A549 treated with RU486 at 1 μM for 4 hours (cell line): ENCODE results near the gene OSBPL2. TPM values are rescaled to one million over a fixed set of nuclear protein-coding genes. Genes with fewer than 3 reads are reported as not detected.

Experiments
- total RNA-seq: library from RNA; stranded (reverse); fragments of 200-300 nt; extraction: Qiagen RNA extraction; gene quantifications from 5 replicates; pipeline ENCODE4 v1.2.3, GENCODE V29; 2022; ENCODE audit warnings: low read depth

OSBPL2 gene
- 15.6 to 20.1 TPM (median 17.8 TPM) in 5 replicates for total RNA-seq

GRCh38 chr20:62237801-62238568 is at the start of gene OSBPL2:
Gene OSBPL2 (plus strand): TSS chr20:62238521. CDS start chr20:62256185, 17,664 bp downstream.

GRCh38 chr20:62219992-62220665 is 18.2 kb upstream of the OSBPL2 start, which contains the start of gene HRH3:
Gene HRH3 (minus strand): TSS chr20:62220278. CDS start chr20:62219970, 308 bp downstream.

GRCh38 chr20:62302341-62303061 is 64.2 kb downstream of the OSBPL2 start, which contains the start of gene ADRM1:
Gene ADRM1 (plus strand): TSS chr20:62302997. CDS start chr20:62303569, 572 bp downstream.

Other genes with a start within 250 kb of the OSBPL2 start
- 12.8 to 26.7 TPM (median 14.9 TPM) in 5 replicates for gene TAF4, start 172.6 kb upstream of the OSBPL2 start, total RNA-seq
- 22.9 to 27.7 TPM (median 25.5 TPM) in 5 replicates for gene LSM14B, start 116.0 kb upstream of the OSBPL2 start, total RNA-seq
- gene PSMA7, start 95.1 kb upstream of the OSBPL2 start, total RNA-seq, result 485 to 620 TPM (median 570 TPM) in 5 replicates
- gene SS18L1, start 94.8 kb upstream of the OSBPL2 start, total RNA-seq, result 6.1 to 10.1 TPM (median 9.2 TPM) in 5 replicates
- 27.3 to 39.5 TPM (median 36.2 TPM) in 5 replicates for gene MTG2, start 55.5 kb upstream of the OSBPL2 start, total RNA-seq
- gene HRH3, start 18.2 kb upstream of the OSBPL2 start, total RNA-seq, result not detected in 5 replicates
- 155 to 197 TPM (median 177 TPM) in 5 replicates for gene ADRM1, start 64.5 kb downstream of the OSBPL2 start, total RNA-seq
- gene LAMA5, start 128.8 kb downstream of the OSBPL2 start, total RNA-seq, result 195 to 408 TPM (median 321 TPM) in 5 replicates
- gene RPS21, start 148.6 kb downstream of the OSBPL2 start, total RNA-seq, result 2,577 to 3,032 TPM (median 2,708 TPM) in 5 replicates
- gene CABLES2, start 168.8 kb downstream of the OSBPL2 start, total RNA-seq, result 3.6 to 5.6 TPM (median 4.8 TPM) in 5 replicates
- 0.07 to 0.29 TPM (median 0.16 TPM) in 5 replicates for gene RBBP8NL, start 189.0 kb downstream of the OSBPL2 start, total RNA-seq
- 0.45 to 0.88 TPM (median 0.83 TPM) in 5 replicates for gene GATA5, start 237.5 kb downstream of the OSBPL2 start, total RNA-seq